Choroid plexus epithelial cell (primary cell): ENCODE measurements around the gene CPA5.

Source experiments
- DNase-seq: peaks from one replicate; pipeline ENCODE4 v3.0.0-alpha.2; 2010; ENCODE audit warnings: low read depth
- H3K4me3 ChIP-seq: 2 replicates; pipeline ENCODE4 v1.5.1; 2011; ENCODE audit warnings: low read depth, mild to moderate bottlenecking, control low read depth, low read length, moderate library complexity
- TF ChIP-seq, protein P1 (sequence below): conservative IDR thresholded peaks from 2 replicates; pipeline ENCODE4 v1.5.1; 2011; ENCODE audit warnings: low read depth, mild to moderate bottlenecking, control low read depth, inconsistent platforms, low read length, moderate library complexity

Gene CPA5

DNA sequence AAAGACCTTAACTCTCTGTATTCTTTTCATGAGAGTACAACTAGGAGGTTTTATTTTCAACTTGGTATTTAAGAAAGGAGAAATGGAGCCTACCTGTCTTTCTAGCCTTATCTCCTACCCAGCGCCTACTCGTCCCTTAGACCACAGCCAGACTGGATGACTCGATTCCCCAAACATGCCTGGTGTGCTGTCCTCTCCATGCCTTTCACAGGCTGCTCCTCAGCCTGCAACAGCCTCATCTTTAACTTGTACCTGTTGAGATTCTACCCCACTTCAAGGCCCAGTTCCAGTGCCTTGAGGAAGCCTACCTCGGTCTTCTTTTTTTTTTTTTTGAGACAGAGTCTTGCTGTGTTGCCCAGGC, 65.1 kb downstream of the CPA5 start:
- no peak overlapping the region for H3K4me3 ChIP-seq
- TF ChIP-seq, protein P1, sequence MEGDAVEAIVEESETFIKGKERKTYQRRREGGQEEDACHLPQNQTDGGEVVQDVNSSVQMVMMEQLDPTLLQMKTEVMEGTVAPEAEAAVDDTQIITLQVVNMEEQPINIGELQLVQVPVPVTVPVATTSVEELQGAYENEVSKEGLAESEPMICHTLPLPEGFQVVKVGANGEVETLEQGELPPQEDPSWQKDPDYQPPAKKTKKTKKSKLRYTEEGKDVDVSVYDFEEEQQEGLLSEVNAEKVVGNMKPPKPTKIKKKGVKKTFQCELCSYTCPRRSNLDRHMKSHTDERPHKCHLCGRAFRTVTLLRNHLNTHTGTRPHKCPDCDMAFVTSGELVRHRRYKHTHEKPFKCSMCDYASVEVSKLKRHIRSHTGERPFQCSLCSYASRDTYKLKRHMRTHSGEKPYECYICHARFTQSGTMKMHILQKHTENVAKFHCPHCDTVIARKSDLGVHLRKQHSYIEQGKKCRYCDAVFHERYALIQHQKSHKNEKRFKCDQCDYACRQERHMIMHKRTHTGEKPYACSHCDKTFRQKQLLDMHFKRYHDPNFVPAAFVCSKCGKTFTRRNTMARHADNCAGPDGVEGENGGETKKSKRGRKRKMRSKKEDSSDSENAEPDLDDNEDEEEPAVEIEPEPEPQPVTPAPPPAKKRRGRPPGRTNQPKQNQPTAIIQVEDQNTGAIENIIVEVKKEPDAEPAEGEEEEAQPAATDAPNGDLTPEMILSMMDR: no peak
- no peak for DNase-seq

GRCh38 chr7:130410868-130411541, 66.4 kb downstream of the CPA5 start:
- TF ChIP-seq, protein P1: no peak
- no peak for DNase-seq
- no peak overlapping the region for H3K4me3 ChIP-seq

DNA sequence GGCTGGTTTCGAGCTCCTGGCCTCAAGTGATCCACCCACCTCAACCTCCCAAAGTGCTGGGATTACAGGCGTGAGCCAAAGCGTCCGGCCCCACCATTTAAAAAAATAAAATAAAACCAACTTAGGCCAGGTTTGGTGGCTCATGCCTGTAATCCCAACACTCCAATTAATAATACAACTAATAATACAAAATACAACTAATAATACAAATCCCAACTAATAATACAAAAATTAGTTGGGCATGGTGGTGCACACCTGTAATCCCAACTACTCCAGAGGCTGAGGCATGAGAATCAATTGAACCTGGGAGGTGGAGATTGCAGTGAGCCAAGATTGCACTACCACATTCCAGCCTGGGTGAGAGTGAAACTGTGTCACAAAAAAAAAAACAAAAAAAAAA, 68.6 kb downstream of the CPA5 start:
- TF ChIP-seq, protein P1: no peak
- H3K4me3 ChIP-seq: no peak overlapping the region
- DNase-seq: no peak

- no peak for DNase-seq
- TF ChIP-seq, protein P1: no peak
- H3K4me3 ChIP-seq: no peak overlapping the region
These were observed 70.4 kb downstream of the CPA5 start for GRCh38 chr7:130415006-130415405.

DNA sequence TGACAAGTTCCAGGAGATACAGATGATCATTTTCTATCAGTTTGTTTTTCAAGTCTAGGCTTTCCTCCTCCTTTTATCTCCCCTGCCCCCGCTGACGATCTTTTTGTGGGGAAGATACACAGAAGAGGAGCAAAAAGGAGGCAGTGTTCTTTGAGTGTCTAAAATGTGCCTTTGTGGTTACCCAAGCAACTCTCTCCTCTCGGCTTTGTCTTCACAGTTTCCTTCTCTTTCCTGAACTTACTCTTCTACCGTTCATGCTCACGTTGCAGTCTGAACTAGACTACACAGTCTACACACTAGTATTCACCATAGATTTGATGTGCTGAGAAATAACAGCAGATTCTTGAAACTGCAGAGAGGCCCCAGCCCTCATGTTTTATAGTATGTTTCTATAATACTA, 72.6 kb downstream of the CPA5 start:
- H3K4me3 ChIP-seq: no peak overlapping the region
- TF ChIP-seq, protein P1: no peak
- DNase-seq: no peak

GRCh38 chr7:130418306-130418705, 73.7 kb downstream of the CPA5 start:
- H3K4me3 ChIP-seq: no peak overlapping the region
- no peak for DNase-seq
- TF ChIP-seq, protein P1: no peak
